GM19452 (cell line): ENCODE data around the gene LDB3.

Experiments
- ATAC-seq: cut with Tn5 transposase; IDR thresholded peaks from one replicate; pipeline ENCODE4 v1.9.1; 2021; ENCODE audit not compliant: unreplicated experiment

The LDB3 gene

GRCh38 chr10:86663576-86664339 lies 4.6 kb upstream of the LDB3 start:
- ATAC-seq, result no peak

- ATAC-seq, result no peak
These were observed 3.7 kb upstream of the LDB3 start for GRCh38 chr10:86664341-86665217.

DNA sequence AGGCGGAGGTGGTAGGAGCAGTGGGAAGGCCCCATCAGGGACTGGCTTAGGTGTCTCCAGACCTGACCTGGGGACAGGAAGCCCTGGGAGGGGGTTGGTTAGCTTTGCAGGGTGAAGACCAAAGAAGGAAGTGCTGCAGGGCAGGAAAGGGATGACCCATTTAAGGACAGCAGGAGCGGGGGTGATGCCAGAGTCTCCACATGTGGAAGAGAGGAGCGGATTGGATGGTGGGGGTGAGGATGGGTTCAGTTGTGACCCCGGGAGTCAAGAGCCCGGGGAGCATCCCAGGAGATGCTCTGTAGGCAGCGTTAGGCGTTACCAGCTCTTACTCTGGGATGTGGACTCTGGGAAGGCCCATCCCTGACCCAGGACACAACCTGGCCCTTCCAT lies 3.1 kb upstream of the LDB3 start:
- ATAC-seq, result no peak

- ATAC-seq, result no peak
These were observed 2.4 kb upstream of the LDB3 start for GRCh38 chr10:86665868-86666267.

- no peak for ATAC-seq
These were observed 1.8 kb upstream of the LDB3 start for GRCh38 chr10:86666538-86666937.

DNA sequence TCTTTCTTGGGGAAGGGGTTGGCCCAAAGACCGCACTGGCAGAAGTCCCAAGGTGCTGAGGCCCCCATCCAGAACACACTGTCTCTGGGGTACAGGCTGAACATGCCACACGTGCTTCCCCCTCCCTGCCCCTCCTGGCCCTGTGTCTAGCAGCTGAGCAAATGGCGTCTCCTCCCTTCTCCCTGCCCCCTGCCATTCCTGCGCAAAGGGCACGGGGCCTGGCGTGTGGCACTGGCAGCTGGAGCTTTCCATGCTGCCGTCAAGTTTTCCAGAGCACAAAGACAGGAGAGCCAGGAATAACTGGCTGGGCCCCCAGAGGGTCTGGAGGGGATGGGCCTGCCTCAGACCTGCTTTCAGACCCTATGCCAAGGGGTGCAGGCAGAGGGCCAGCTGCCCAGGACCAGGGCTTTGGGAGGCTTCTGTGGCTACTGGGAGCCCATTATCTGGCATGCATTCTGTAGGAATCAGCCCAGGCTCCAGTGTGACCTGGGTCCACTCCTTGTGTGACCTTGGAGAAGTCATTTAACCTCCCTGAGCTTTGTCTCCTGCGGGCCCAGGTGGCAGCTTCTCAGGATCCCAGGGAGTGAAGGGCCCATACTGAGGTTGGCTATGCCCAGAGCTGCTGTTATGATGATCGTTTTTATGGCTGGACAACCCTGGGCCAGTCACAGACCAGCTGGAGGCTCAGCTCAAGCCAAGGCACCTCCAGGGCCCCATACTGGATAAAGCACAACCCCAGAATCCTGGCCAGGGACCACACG lies 710 bp upstream of the LDB3 start:
- ATAC-seq, result no peak

GRCh38 chr10:86670290-86670811 lies 2.0 kb downstream of the LDB3 start:
- ATAC-seq, result no peak

DNA sequence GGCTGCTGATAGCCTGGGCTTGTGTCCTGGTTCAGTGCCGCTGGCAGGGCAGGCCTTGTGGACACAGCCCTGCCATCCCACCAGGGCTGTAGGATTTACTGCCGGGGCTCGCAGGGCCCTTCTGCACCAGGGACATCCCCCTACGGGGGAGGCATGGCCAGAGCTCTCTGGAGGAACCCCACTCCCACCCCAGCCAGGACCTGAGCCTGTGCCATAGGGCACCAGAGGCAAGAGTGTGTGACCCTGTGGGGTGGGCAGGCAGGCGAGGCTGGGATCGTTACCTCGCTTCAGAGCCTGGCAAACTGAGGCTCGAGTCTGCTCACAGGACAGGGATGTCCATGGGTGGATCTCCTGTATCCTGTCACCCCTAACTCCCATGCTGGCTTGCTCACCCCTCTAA lies 2.6 kb downstream of the LDB3 start:
- ATAC-seq, result no peak

- ATAC-seq, result no peak
These were observed 3.1 kb downstream of the LDB3 start for GRCh38 chr10:86671419-86671818.

DNA sequence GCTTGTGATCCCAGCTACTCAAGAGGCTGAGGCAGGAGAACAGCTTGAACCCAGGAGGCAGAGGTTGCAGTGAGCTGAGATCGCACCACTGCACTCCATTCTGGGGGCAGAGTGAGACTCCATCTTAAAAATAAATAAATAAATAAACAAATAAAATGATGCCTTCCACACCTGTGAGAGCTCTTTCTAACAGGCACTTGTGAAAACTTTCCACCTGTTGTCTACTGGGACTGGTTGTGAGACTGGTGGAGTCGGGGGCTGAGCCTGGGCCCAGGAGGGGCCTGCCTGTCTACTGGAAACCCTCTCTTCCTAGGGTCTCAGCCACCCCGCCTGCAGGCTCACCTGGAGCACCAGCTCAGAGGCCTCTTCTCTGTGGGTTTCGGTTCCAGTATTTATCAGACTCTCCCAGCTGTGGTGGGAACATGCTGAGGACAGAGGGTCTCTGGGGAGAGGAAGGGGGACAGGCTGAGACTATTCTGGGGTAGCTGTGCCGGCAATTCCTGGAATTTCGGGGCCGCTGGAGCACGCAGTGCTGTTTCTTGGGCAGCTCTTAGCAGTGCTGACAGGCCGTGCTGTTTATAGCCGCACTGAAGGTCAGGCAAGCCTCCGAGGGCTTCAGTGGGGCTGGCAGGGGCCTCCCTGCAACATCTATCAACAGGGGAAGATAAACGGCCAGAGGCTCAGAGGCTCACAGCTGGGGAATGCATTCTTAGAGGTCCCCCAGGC lies 3.8 kb downstream of the LDB3 start:
- ATAC-seq, result no peak

GRCh38 chr10:86673216-86673826 lies 5.0 kb downstream of the LDB3 start:
- no peak for ATAC-seq

DNA sequence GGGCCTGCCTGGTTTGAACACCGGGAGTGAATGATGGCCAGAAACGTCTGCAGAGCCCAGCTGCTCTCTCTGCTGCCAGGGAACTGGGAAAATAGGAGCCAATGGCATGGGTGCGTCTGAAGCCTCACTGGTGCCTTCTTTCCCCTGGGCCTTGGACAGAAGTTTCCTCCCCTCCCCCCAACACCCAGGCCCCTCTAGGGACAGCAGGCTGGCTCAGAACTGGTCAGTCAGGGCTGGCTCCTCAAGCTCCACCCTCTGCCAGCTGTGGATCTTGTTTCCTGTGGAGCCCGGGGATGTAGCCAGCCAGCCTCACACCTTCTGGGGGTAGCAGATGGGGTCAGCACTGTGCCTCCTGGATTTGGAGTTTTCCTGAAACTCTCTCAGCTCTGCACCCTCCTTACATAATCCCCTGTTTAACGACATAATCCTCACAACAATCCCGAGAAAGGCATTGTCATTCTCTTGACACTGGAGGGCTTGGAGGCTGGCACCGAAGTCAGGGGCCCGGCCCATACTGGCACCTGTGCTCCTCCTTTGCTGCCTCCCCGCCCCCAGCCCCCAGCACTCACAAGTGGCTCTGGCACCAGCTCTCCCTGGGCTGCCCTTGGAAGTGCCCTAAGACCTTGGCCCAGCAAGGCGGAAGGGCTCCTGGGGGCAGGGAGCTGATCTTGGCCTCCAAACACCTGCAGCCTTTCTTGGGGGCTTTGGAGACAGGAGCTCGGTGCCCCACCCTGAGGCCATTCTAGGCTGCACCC lies 5.7 kb downstream of the LDB3 start:
- no peak for ATAC-seq

GRCh38 chr10:86674912-86675311 lies 6.6 kb downstream of the LDB3 start:
- ATAC-seq, result no peak

DNA sequence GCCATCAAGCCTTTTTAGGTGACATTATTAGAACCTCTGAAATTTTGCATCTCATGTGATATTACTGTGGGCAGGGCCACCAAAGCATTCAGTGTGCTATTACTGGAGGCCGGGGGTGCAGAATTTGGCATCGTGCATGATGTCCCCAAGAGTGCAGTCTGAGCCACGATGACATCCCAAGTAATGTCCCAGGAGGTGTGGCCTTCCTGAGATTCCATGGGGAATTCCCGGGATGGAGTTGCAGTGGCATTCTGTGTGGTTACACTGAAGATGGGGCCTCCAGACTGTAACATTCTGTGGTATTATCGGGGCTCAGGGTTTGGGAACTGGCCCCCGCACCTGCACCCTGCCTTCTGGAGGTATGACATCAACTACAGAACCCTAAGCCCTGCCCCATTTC lies 9.1 kb downstream of the LDB3 start:
- ATAC-seq, result no peak

DNA sequence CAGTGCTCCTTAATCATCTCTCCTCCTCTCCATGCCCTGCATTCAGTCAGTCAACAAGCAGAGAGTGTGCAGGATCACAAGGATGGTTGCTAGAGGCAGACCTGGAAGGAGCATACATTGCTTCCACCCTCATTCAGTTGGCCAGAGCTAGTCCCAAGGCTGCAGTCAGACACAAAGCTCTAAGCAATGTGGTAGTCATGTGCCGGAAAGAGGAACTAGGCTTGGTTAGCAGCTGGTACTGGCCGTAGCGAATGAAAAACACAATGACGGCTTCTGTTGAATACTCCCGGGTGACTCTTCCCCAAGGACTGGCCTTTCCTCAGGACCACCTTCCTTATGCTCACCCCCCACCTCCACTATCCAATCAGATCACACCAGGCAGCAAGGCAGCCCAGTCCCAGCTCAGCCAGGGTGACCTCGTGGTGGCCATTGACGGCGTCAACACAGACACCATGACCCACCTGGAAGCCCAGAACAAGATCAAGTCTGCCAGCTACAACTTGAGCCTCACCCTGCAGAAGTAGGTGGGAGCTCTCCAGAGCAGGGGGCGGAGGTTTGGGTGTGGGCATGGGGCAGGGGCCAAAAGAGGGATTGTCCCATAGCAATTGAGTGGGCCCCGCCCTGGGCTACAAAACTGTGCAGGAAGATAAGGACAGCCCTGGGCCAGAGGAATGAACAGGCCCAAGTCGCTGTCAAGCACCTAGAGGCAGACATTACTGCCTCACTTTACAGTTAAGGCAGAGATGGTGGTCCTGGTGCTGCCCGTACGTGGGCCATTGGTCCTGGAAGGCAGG lies 10.9 kb downstream of the LDB3 start:
- no peak for ATAC-seq

- no peak for ATAC-seq
These were observed 12.7 kb downstream of the LDB3 start for GRCh38 chr10:86681047-86681446.

DNA sequence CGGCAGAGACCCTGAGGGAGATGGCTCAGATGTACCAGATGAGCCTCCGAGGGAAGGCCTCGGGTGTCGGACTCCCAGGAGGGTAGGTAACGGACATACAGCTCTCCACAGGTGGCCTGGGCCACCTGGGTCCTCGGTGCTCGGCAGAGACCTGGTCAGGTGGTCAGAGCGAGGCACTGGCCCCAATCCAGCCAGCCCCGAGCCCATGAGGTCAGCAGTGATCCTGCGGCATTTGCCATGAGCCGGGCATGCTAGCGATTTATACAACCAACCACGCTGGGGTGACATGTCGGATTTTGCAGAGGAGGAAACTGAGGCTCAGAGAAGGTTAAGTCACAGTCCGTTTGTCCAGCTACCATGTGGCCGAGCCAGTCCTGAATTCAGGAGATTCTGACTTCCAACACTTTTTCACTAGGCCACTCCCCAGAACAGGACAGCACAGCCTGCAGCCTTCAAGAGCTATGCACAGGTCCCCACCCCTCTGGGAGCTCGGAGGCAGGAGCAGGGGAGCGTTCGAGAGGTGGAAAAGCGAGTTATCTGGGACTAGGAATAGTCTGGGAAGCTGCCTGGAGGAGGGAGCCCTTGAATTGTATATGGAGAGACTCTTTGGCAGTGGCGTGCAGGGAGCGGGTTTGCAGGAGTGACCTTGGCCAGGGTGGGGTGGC lies 13.5 kb downstream of the LDB3 start:
- no peak for ATAC-seq

- no peak for ATAC-seq
These were observed 14.4 kb downstream of the LDB3 start for GRCh38 chr10:86682675-86683074.
